C4-2B (cell line): ENCODE data around the gene KCNAB2.

ENCODE experiments used
- ZFX ChIP-seq: fragments of 450-650 bp; IDR thresholded peaks from 2 replicates; pipeline ENCODE4 v1.6.1; 2017
- TF ChIP-seq, protein P1 (sequence below): fragments of 450-650 bp; conservative IDR thresholded peaks from 2 replicates; pipeline ENCODE4 v1.5.1; 2017; ENCODE audit warnings: mild to moderate bottlenecking

DNA sequence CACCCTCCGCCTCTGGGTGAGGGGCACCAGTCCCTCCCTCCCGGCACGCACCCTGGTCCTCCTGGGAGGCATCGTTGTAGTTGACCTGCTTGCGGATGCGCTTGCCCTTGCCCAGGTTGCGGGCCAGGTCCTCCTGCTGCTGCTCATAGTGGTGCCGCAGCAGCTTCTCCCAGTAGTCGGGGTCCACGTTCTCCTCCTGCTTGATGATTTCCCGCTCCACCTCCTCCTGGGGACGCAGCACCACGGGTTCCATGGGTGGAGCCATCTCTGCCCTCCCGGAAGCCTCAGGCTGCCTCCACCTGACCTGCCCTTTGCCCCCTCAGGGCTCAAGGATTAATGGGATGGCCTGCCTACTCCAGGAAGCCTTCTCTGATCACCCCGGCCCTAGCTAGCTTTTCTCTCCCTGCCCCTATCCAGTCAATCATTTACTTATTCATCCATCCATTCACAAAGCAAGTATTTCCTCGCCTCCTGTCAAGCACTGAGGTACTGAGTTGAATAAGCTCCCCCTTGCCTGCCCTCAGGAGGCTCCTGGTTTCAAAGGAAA, 80.9 kb downstream of the KCNAB2 start:
- TF ChIP-seq, protein P1, sequence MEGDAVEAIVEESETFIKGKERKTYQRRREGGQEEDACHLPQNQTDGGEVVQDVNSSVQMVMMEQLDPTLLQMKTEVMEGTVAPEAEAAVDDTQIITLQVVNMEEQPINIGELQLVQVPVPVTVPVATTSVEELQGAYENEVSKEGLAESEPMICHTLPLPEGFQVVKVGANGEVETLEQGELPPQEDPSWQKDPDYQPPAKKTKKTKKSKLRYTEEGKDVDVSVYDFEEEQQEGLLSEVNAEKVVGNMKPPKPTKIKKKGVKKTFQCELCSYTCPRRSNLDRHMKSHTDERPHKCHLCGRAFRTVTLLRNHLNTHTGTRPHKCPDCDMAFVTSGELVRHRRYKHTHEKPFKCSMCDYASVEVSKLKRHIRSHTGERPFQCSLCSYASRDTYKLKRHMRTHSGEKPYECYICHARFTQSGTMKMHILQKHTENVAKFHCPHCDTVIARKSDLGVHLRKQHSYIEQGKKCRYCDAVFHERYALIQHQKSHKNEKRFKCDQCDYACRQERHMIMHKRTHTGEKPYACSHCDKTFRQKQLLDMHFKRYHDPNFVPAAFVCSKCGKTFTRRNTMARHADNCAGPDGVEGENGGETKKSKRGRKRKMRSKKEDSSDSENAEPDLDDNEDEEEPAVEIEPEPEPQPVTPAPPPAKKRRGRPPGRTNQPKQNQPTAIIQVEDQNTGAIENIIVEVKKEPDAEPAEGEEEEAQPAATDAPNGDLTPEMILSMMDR = no peak
- no peak for TF ChIP-seq ZFX
